A549 (cell line): ENCODE results near the gene SORL1.

ENCODE experiments used
- CTCF ChIP-seq: fragments of >200 bp; sonication (Bioruptor Twin); formaldehyde crosslinking; IDR thresholded peaks from 3 replicates; pipeline ENCODE4 v1.5.1; 2016
- JUNB ChIP-seq: fragments of >200 bp; sonication (Bioruptor Twin); formaldehyde crosslinking; IDR thresholded peaks from 2 replicates; pipeline ENCODE4 v1.6.1; 2016
- POLR2A ChIP-seq: IDR thresholded peaks from 2 replicates; pipeline ENCODE4 v1.6.1; 2012; ENCODE audit warnings: mild to moderate bottlenecking, low read length
- RFX5 ChIP-seq: fragments of 450-650 bp; IDR thresholded peaks from 2 replicates; pipeline ENCODE4 v1.7.1; 2014; ENCODE audit warnings: antibody characterized with exemption, mild to moderate bottlenecking, moderate library complexity
- RNF2 ChIP-seq: fragments of 200-600 bp; sonication (generic); IDR thresholded peaks from 2 replicates; pipeline ENCODE4 v1.6.1; 2016; ENCODE audit warnings: low read depth, mild to moderate bottlenecking, antibody characterized with exemption, moderate library complexity, borderline replicate concordance
- TF ChIP-seq, protein P1 (sequence below): IDR thresholded peaks from 2 replicates; pipeline ENCODE4 v1.6.1; 2012

GRCh38 chr11:121450401-121450800 lies 1.7 kb upstream of the SORL1 start:
- no peak for TF ChIP-seq RNF2
- no peak for TF ChIP-seq CTCF
- TF ChIP-seq RFX5, result no peak
- TF ChIP-seq, protein P1, sequence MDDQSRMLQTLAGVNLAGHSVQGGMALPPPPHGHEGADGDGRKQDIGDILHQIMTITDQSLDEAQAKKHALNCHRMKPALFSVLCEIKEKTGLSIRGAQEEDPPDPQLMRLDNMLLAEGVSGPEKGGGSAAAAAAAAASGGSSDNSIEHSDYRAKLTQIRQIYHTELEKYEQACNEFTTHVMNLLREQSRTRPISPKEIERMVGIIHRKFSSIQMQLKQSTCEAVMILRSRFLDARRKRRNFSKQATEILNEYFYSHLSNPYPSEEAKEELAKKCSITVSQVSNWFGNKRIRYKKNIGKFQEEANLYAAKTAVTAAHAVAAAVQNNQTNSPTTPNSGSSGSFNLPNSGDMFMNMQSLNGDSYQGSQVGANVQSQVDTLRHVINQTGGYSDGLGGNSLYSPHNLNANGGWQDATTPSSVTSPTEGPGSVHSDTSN, result no peak
- no peak for TF ChIP-seq POLR2A
- TF ChIP-seq JUNB, result no peak
